ENCODE data around the gene LYRM9. TPM values are rescaled to one million over a fixed set of nuclear protein-coding genes. Genes with fewer than 3 reads are reported as not detected.
"Not testable (repeated sequence)": the region's sequence is repeated elsewhere in the genome, so short reads cannot be mapped to it uniquely, and the experiment has no call there.

LYRM9 gene
- polyA plus RNA-seq, 1 of the 3 experiments (the other 2 are of a cell fraction): 4.6 TPM

DNA sequence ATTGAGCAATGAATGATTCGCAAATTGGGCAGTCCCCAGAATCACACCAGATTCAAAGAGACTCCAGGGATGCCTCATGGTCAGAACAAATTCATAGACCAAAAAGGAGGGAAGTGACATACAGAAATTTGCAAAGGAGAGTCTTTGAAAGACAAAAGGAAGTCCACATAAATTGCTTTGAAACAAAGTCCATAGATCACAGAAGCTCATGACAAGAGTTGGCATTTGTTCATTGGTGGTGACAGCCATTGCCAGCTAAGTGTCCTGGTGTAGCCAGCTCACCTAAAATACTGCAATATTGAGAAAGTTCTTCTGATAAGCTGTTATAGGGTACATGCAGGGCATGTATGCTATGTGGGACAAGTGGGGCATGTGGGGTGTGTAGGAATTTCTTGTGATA lies 55.4 kb downstream of the LYRM9 start:
- H4K20me1 ChIP-seq (ENCODE audit: insufficient read depth); H3K79me2 ChIP-seq (ENCODE audit: insufficient read depth); H3K9me3 ChIP-seq; H3F3A ChIP-seq (replicated peaks; ENCODE audit: insufficient read depth); H2AFZ ChIP-seq (ENCODE audit: low read depth); DNase-seq; H3K4me2 ChIP-seq; H3K36me3 ChIP-seq (replicated peaks in 1 of 2; ENCODE audit: control insufficient read depth in 1 of 2, insufficient read depth in 2 of 2, low read length in 1 of 2); H3K4me3 ChIP-seq (ENCODE audit: low read depth in 2 of 2, low read length in 1 of 2); H3K27ac ChIP-seq (ENCODE audit: low read depth in 2 of 2, low read length in 1 of 2); POLR2A ChIA-PET; H3K27me3 ChIP-seq (ENCODE audit: insufficient read depth); H3K4me1 ChIP-seq (ENCODE audit: control insufficient read depth in 1 of 2, insufficient read depth in 2 of 2, low read depth in 1 of 2, low read length in 1 of 2); H3K9me2 ChIP-seq; H3K9ac ChIP-seq: not testable (repeated sequence)
- 35% methylated on average over 1 of the region's 1 CpG for WGBS (ENCODE audit: low lambda C conversion rate)
- CTCF ChIA-PET: interaction anchor here (2.1 kb wide), 1 partner anchor 32 kb away, joined by 7 read pairs; no protein-coding TSS in a partner anchor

GRCh38 chr17:27836651-27837050 lies 56.5 kb downstream of the LYRM9 start:
- no peak overlapping the region for H3K9ac ChIP-seq
- no peaks in the 10 kb centered on the region for H4K20me1 ChIP-seq (ENCODE audit: insufficient read depth)
- no peaks in the 10 kb centered on the region for H3K79me2 ChIP-seq (ENCODE audit: insufficient read depth)
- TF ChIP-seq TCF12 (IDR thresholded peaks at IDR 0.05): no peak
- no peak for TF ChIP-seq FOXM1 (IDR thresholded peaks at IDR 0.05; ENCODE audit: low read depth)
- TF ChIP-seq SIN3A (IDR thresholded peaks at IDR 0.05; ENCODE audit: borderline replicate concordance, low read depth, low read length): no peak
- no peak for TF ChIP-seq ZBTB33 (IDR thresholded peaks at IDR 0.05; ENCODE audit: borderline replicate concordance, low read depth)
- TF ChIP-seq FOSL2 (IDR thresholded peaks at IDR 0.05; ENCODE audit: borderline replicate concordance, low read depth): no peak
- no peak for TF ChIP-seq MEF2A (IDR thresholded peaks at IDR 0.05; ENCODE audit: borderline replicate concordance, low read depth)
- no peak for TF ChIP-seq FOXJ3 (CRISPR knock-in tag; IDR thresholded peaks at IDR 0.05)
- no peak for TF ChIP-seq SMC3 (IDR thresholded peaks at IDR 0.05; ENCODE audit: low read depth, low read length)
- TF ChIP-seq RFX5 (IDR thresholded peaks at IDR 0.05; ENCODE audit: low read length): no peak
- TF ChIP-seq MXI1 (IDR thresholded peaks at IDR 0.05; ENCODE audit: low read depth, low read length): no peak
- no peak for TF ChIP-seq YY1 (IDR thresholded peaks at IDR 0.05; ENCODE audit: low read depth)
- TF ChIP-seq RXRA (IDR thresholded peaks at IDR 0.05; ENCODE audit: borderline replicate concordance, low read depth): no peak
- no peak for TF ChIP-seq EP300 (IDR thresholded peaks at IDR 0.05; ENCODE audit: borderline replicate concordance in 1 of 2, low read depth in 1 of 2, low read length in 1 of 2)
- TF ChIP-seq TAF1 (IDR thresholded peaks at IDR 0.05; ENCODE audit: borderline replicate concordance, low read depth, low read length): no peak
- no peak for TF ChIP-seq NFIC (IDR thresholded peaks at IDR 0.05; ENCODE audit: borderline replicate concordance)
- TF ChIP-seq CHD2 (IDR thresholded peaks at IDR 0.05; ENCODE audit: low read length, partially characterized antibody): no peak
- TF ChIP-seq NRF1 (IDR thresholded peaks at IDR 0.05; ENCODE audit: low read depth, low read length): no peak
- no peak for TF ChIP-seq GATA2 (CRISPR knock-in tag; IDR thresholded peaks at IDR 0.05)
- no peak for TF ChIP-seq RAD21 (IDR thresholded peaks at IDR 0.05; ENCODE audit: low read length)
- TF ChIP-seq ELF1 (IDR thresholded peaks at IDR 0.05): no peak
- no peak for DNase-seq
- CTCF ChIA-PET: interaction anchor here (0.8 to 3.3 kb wide), 4 partner anchors 31 to 236 kb away, joined by 3 to 15 read pairs (median 5); no protein-coding TSS in a partner anchor
- no peak overlapping the region for H3K4me2 ChIP-seq
- no peak overlapping the region for H2AFZ ChIP-seq (ENCODE audit: low read depth)
- H3K36me3 ChIP-seq (replicated peaks in 1 of 2; ENCODE audit: control insufficient read depth in 1 of 2, insufficient read depth in 2 of 2, low read length in 1 of 2): no peaks in the 10 kb centered on the region
- H3K27me3 ChIP-seq (ENCODE audit: insufficient read depth): no peaks in the 10 kb centered on the region
- no peaks in the 10 kb centered on the region for H3K9me3 ChIP-seq
- no peak overlapping the region for H3K4me3 ChIP-seq (ENCODE audit: low read depth in 2 of 2, low read length in 1 of 2)
- H3K27ac ChIP-seq (ENCODE audit: low read depth in 2 of 2, low read length in 1 of 2): no peak overlapping the region
- H3F3A ChIP-seq (replicated peaks; ENCODE audit: insufficient read depth): no peaks in the 10 kb centered on the region
- POLR2A ChIA-PET: no interaction called here
- no peaks in the 10 kb centered on the region; a peak in 1 of 4 replicates for H3K4me1 ChIP-seq (ENCODE audit: control insufficient read depth in 1 of 2, insufficient read depth in 2 of 2, low read depth in 1 of 2, low read length in 1 of 2)
- H3K9me2 ChIP-seq: no peaks in the 10 kb centered on the region

Data from SK-N-SH (cell line).